ENCODE results near the gene ARVCF. TPM values are rescaled to one million over a fixed set of nuclear protein-coding genes. Genes with fewer than 3 reads are reported as not detected.

ARVCF gene
- total and polyA plus RNA-seq, 2 of the 8 experiments (the other 6 are each of a cell fraction or from before 2014, with no cell fraction given), result 31.0 to 43.2 TPM

DNA sequence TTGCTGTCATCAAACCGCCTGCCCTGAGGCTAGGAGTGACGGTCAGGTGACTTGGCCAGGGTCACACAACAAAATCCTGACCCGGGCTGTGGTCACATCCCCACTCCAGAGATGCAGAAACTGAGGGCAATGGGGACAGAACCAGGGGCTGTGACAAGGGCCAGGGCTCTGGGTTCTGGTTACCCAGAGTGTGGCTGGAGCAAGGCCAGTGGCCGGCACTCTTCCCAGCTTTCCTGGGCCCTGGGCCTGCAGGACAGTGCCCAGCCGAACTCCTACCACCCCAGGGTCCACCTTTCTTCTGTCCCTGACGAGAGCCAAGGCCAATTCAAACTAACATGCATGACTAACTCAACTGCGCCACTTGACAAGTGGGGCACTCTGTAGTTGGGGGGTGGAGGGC is 35.9 kb downstream of the ARVCF start:
- Histone ChIP-seq H3K9me3 (ENCODE audit: insufficient read depth in 2 of 2, low read depth in 1 of 2, low read length in 1 of 2) (no peaks in the 10 kb centered on the region), H2AK5ac (ENCODE audit: low read depth, low read length) (no peak overlapping the region), H2BK15ac (ENCODE audit: low read length) (no peak overlapping the region), H2AFZ (ENCODE audit: low read length) (no peak overlapping the region), H3K79me2 (ENCODE audit: control insufficient read depth in 1 of 2, insufficient read depth in 2 of 2, low read length in 2 of 2) (peaks cover 0 to 5% of the 10 kb centered on the region in 2 experiments; a peak in 1 of 4 replicates), H4K91ac (replicated peaks; ENCODE audit: insufficient read length, low read length) (no peak overlapping the region), H2BK5ac (ENCODE audit: low read depth, low read length) (no peak overlapping the region), H3K27me3 (replicated peaks in 1 of 4; ENCODE audit: control insufficient read depth in 3 of 4, extremely low read depth in 1 of 4, insufficient read depth in 3 of 4, low read length in 3 of 4) (no peaks in the 10 kb centered on the region), H3K27ac (ENCODE audit: low read depth, low read length) (no peak overlapping the region), H3K4me3 (ENCODE audit: extremely low read depth in 1 of 4, insufficient read depth in 2 of 4, low read depth in 3 of 4, low read length in 4 of 4) (no peak overlapping the region), H3K14ac (ENCODE audit: insufficient read length) (no peak overlapping the region), H3K4ac (replicated peaks; ENCODE audit: insufficient read length, low read depth, low read length) (no peak overlapping the region), H2BK12ac (ENCODE audit: low read depth, low read length) (no peak overlapping the region), H4K5ac (ENCODE audit: insufficient read length, low read depth, low read length) (no peak overlapping the region), H3K36me3 (ENCODE audit: control insufficient read depth in 2 of 4, insufficient read depth in 4 of 4, low read length in 3 of 4) (peaks cover 2 to 33% (median 8%) of the 10 kb centered on the region in 4 experiments; a peak in 7 of 8 replicates), H2BK120ac (replicated peaks; ENCODE audit: low read depth, low read length) (no peak overlapping the region), H3K9ac (replicated peaks in 1 of 4; ENCODE audit: extremely low read depth in 1 of 4, low read depth in 3 of 4, low read length in 3 of 4) (no peak overlapping the region), H3K4me1 (replicated peaks in 1 of 4; ENCODE audit: control insufficient read depth in 3 of 4, insufficient read depth in 4 of 4, low read length in 3 of 4) (peaks cover 0 to 6% (median 4%) of the 10 kb centered on the region in 4 experiments; a peak in 6 of 7 replicates), H3K23ac (ENCODE audit: insufficient read length) (no peak overlapping the region), H3K56ac (replicated peaks; ENCODE audit: insufficient read length, low read depth, low read length) (no peak overlapping the region), H3K79me1 (ENCODE audit: low read depth, low read length) (peaks cover 19% of the 10 kb centered on the region), H4K8ac (ENCODE audit: extremely low read depth, insufficient read depth, low read length) (no peak overlapping the region), H4K20me1 (replicated peaks in 1 of 2; ENCODE audit: control insufficient read depth in 1 of 2, insufficient read depth in 2 of 2, low read length in 2 of 2) (peaks cover 10 to 25% of the 10 kb centered on the region in 2 experiments), H3K4me2 (ENCODE audit: insufficient read depth in 1 of 2, low read depth in 2 of 2, low read length in 2 of 2) (no peak overlapping the region), H3K18ac (ENCODE audit: extremely low read depth, low read length) (no peak overlapping the region), H3K23me2 (ENCODE audit: low read depth, low read length) (no peaks in the 10 kb centered on the region), H2BK20ac (ENCODE audit: low read length) (no peak overlapping the region)
- DNase-seq (ENCODE audit: low read depth in 1 of 2, low spot score in 2 of 2), result no peak
- whole genome bisulfite sequencing, 2 experiments (ENCODE audit: extremely low coverage in 1 of 2, insufficient coverage in 1 of 2, insufficient read length in 1 of 2, insufficient replicate concordance in 2 of 2, low coverage in 1 of 2, low lambda C conversion rate in 2 of 2, missing lambda C conversion rate in 1 of 2), result 89% methylated on average over 7 of the region's 7 CpGs; no CpG with 5 or more reads in 1 of the 2 experiments
- ChIA-PET POLR2A (ENCODE audit: partially characterized antibody) (interaction anchor here (0.8 to 1.0 kb wide), 2 partner anchors 8 to 100 kb away, joined by 3 read pairs; no protein-coding TSS in a partner anchor), CTCF (ENCODE audit: partially characterized antibody) (interaction anchor here (1.0 to 2.6 kb wide), 5 partner anchors 10 to 81 kb away, joined by 3 to 13 read pairs (median 9); no protein-coding TSS in a partner anchor)
- FAIRE-seq, result no peak
- TF ChIP-seq YY1 (IDR thresholded peaks at IDR 0.05; ENCODE audit: low read depth, low read length), result no peak
- TF ChIP-seq, protein P1, sequence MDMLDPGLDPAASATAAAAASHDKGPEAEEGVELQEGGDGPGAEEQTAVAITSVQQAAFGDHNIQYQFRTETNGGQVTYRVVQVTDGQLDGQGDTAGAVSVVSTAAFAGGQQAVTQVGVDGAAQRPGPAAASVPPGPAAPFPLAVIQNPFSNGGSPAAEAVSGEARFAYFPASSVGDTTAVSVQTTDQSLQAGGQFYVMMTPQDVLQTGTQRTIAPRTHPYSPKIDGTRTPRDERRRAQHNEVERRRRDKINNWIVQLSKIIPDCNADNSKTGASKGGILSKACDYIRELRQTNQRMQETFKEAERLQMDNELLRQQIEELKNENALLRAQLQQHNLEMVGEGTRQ (IDR thresholded peaks at IDR 0.05; ENCODE audit: low read length), result no peak
- TF ChIP-seq EP300 (IDR thresholded peaks at IDR 0.05; ENCODE audit: borderline replicate concordance in 1 of 2, low read depth in 2 of 2, low read length in 2 of 2), result no peak
- no peak for TF ChIP-seq CHD1 (IDR thresholded peaks at IDR 0.05; ENCODE audit: low read depth, low read length)
- no peak for TF ChIP-seq KDM1A (IDR thresholded peaks at IDR 0.05; ENCODE audit: borderline replicate concordance, low read length)
- TF ChIP-seq TCF12 (IDR thresholded peaks at IDR 0.05; ENCODE audit: low read depth, low read length), result no peak
- no peak for TF ChIP-seq CEBPB (IDR thresholded peaks at IDR 0.05; ENCODE audit: low read depth, low read length)
- no peak for TF ChIP-seq SIX5 (IDR thresholded peaks at IDR 0.05; ENCODE audit: low read depth, low read length)
- TF ChIP-seq NRF1 (IDR thresholded peaks at IDR 0.05; ENCODE audit: low read depth, low read length), result no peak
- no peak for TF ChIP-seq POLR2AphosphoS5 (IDR thresholded peaks at IDR 0.05; ENCODE audit: low read depth, low read length)
- TF ChIP-seq POU5F1 (IDR thresholded peaks at IDR 0.05; ENCODE audit: low read depth, low read length), result no peak
- TF ChIP-seq SUZ12 (IDR thresholded peaks at IDR 0.05; ENCODE audit: low read length), result no peak
- TF ChIP-seq, protein P2, sequence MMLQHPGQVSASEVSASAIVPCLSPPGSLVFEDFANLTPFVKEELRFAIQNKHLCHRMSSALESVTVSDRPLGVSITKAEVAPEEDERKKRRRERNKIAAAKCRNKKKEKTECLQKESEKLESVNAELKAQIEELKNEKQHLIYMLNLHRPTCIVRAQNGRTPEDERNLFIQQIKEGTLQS (IDR thresholded peaks at IDR 0.05; ENCODE audit: insufficient read depth, low read depth, low read length), result no peak
